Prostate gland (tissue), 2 donors: ENCODE data around the gene ARAP3.

Source experiments
- POLR2A ChIP-seq: fragments of 450-650 bp; IDR thresholded peaks from one replicate; pipeline ENCODE4 v1.6.1; 2016; ENCODE audit warnings: antibody characterized with exemption, mild to moderate bottlenecking
- POLR2AphosphoS5 ChIP-seq: sonication (generic); formaldehyde crosslinking; IDR thresholded peaks from one replicate; pipeline ENCODE4 v1.6.1; 2017; ENCODE audit warnings: antibody characterized with exemption
- TF ChIP-seq, protein P1 (sequence below), 4 experiments: fragments of 200-600 bp in 2 of 4; fragments of 450-650 bp in 2 of 4; sonication (generic) in 2 of 4; IDR thresholded peaks; 1 replicate in 3 of 4; 2 replicates in 1 of 4; pipeline ENCODE4 v1.5.1; 2016 to 2019; ENCODE audit warnings: antibody characterized with exemption in 4 of 4, mild to moderate bottlenecking in 2 of 4, moderate library complexity in 2 of 4

DNA sequence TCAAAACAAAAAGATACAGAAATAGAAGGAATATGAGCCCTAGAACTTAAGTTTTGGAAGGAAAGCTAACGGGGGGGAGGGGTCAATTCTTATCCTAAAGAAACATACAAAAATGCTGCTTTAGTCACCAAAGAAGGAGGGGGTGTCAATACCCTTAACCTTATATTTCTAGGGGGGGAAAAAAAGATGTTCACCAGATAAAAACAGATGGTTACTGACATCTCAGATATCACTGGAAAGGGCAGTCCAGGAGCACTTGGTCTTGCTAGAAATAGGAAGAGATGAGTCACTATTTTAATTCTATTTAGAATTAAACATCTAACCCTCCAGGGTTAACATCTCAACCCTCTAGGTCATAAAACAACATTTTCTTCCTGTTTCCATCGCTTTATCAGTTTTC is 64.9 kb downstream of the ARAP3 start:
- TF ChIP-seq, protein P1, sequence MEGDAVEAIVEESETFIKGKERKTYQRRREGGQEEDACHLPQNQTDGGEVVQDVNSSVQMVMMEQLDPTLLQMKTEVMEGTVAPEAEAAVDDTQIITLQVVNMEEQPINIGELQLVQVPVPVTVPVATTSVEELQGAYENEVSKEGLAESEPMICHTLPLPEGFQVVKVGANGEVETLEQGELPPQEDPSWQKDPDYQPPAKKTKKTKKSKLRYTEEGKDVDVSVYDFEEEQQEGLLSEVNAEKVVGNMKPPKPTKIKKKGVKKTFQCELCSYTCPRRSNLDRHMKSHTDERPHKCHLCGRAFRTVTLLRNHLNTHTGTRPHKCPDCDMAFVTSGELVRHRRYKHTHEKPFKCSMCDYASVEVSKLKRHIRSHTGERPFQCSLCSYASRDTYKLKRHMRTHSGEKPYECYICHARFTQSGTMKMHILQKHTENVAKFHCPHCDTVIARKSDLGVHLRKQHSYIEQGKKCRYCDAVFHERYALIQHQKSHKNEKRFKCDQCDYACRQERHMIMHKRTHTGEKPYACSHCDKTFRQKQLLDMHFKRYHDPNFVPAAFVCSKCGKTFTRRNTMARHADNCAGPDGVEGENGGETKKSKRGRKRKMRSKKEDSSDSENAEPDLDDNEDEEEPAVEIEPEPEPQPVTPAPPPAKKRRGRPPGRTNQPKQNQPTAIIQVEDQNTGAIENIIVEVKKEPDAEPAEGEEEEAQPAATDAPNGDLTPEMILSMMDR (IDR thresholded peaks at IDR 0.05), result no peak
- no peak for TF ChIP-seq POLR2AphosphoS5
- no peak for TF ChIP-seq POLR2A
